K562 (cell line): ENCODE results near the gene MPP7. TPM values are rescaled to one million over a fixed set of nuclear protein-coding genes. Genes with fewer than 3 reads are reported as not detected.

ENCODE experiments used
- ATAC-seq: fragments of 200-7000 bp; cut with Tn5 transposase; 3 replicates; pipeline ENCODE4 v1.9.1; 2020; ENCODE audit warnings: moderate library complexity
- BruUV-seq: library from RNA; stranded (reverse); fragments of 400-500 nt; replicated peaks from 2 replicates; lab custom pipeline; 2021; lab: Mats Ljungman, UMichigan
- CTCF ChIA-PET: fragments of 300-600 bp; formaldehyde crosslinking; extraction: SDS; loops from one replicate; lab custom pipeline; 2021; ENCODE audit warnings: low intra/inter-chr PET ratio; lab: Yijun Ruan, JAX
- POLR2A ChIA-PET: fragments of 300-600, 350-650 bp; sonication (Branson Sonifier 250); formaldehyde crosslinking; extraction: SDS; loops from one replicate; lab custom pipeline; 2021; ENCODE audit warnings: antibody characterized with exemption, inconsistent platforms; lab: Yijun Ruan, JAX
- DNase-seq, 4 experiments: peaks; one replicate each; pipeline versions ENCODE4 v3.0.0 to v3.0.0-alpha.2; 2011 to 2018; ENCODE audit warnings: low spot score in 3 of 4, mixed read lengths in 3 of 4; ENCODE audit errors: extremely low read depth in 1 of 4
- FAIRE-seq: peaks from 2 replicates; lab custom pipeline; 2011; peaks lifted over from hg19 to GRCh38; lab: Jason Lieb, UNC
- H2AFZ ChIP-seq: 2 replicates; pipeline ENCODE4 v1.6.0; 2011; ENCODE audit warnings: low read depth, low read length, control low read depth, inconsistent platforms
- H3K27ac ChIP-seq: fragments of 200-600 bp; 3 replicates; pipeline ENCODE4 v1.8.0; 2011; ENCODE audit warnings: low read depth, mild to moderate bottlenecking, control low read depth, inconsistent platforms, low read length, moderate library complexity, mixed read lengths; ENCODE audit errors: extremely low read depth
- H3K27me3 ChIP-seq, 2 experiments: fragments of 300-600 bp in 1 of 2; 2 replicates in 1 of 2; 3 replicates in 1 of 2; pipeline versions ENCODE4 v1.6.0 to v1.8.0; 2011; ENCODE audit warnings: inconsistent platforms in 2 of 2, low read length in 2 of 2, mild to moderate bottlenecking in 1 of 2, mixed read lengths in 1 of 2, moderate library complexity in 1 of 2; ENCODE audit not compliant: control insufficient read depth in 2 of 2, insufficient read depth in 2 of 2
- H3K36me3 ChIP-seq: fragments of 300-600 bp; 3 replicates; pipeline ENCODE4 v1.8.0; 2011; ENCODE audit warnings: mild to moderate bottlenecking, low read length, inconsistent platforms; ENCODE audit not compliant: control insufficient read depth, insufficient read depth
- H3K4me1 ChIP-seq, 2 experiments: fragments of 200-600 bp in 1 of 2; replicated peaks in 1 of 2; 2 replicates in 1 of 2; 3 replicates in 1 of 2; pipeline versions ENCODE4 v1.5.1 to v1.8.0; 2011; ENCODE audit warnings: inconsistent platforms in 2 of 2, low read length in 2 of 2, mild to moderate bottlenecking in 1 of 2, mixed read lengths in 1 of 2, moderate library complexity in 1 of 2; ENCODE audit not compliant: control insufficient read depth in 2 of 2, insufficient read depth in 2 of 2
- H3K4me2 ChIP-seq: 2 replicates; pipeline ENCODE4 v1.6.1; 2011; ENCODE audit warnings: low read length, control low read depth, inconsistent platforms, mixed read lengths; ENCODE audit not compliant: insufficient read depth
- H3K4me3 ChIP-seq: fragments of 200-600 bp; sonication (generic), shearing (Covaris generic); 2 replicates; pipeline ENCODE4 v1.5.1; 2016; ENCODE audit warnings: control low read depth, inconsistent platforms
- H3K79me2 ChIP-seq: fragments of 200-600 bp; 3 replicates; pipeline ENCODE4 v1.8.0; 2011; ENCODE audit warnings: low read length, inconsistent platforms; ENCODE audit not compliant: control insufficient read depth, insufficient read depth
- H3K9ac ChIP-seq, 2 experiments: 2 replicates each; pipeline versions ENCODE4 v1.6.0 to v1.6.1; 2011; ENCODE audit warnings: low read depth in 2 of 2, low read length in 2 of 2, control low read depth in 1 of 2, inconsistent platforms in 1 of 2, mild to moderate bottlenecking in 1 of 2, mixed read lengths in 1 of 2; ENCODE audit not compliant: insufficient read depth in 1 of 2
- H3K9me1 ChIP-seq: one replicate; pipeline ENCODE4 v1.6.0; 2011; ENCODE audit warnings: inconsistent platforms, mild to moderate bottlenecking, low read length, moderate library complexity; ENCODE audit not compliant: control insufficient read depth, insufficient read depth
- H3K9me3 ChIP-seq: replicated peaks from 2 replicates; pipeline ENCODE4 v1.5.1; 2011; ENCODE audit warnings: low read depth, low read length, inconsistent platforms; ENCODE audit not compliant: control insufficient read depth, insufficient read depth
- H4K20me1 ChIP-seq: replicated peaks from 2 replicates; pipeline ENCODE4 v1.6.1; 2011; ENCODE audit warnings: low read length, inconsistent platforms, mixed read lengths; ENCODE audit not compliant: control insufficient read depth, insufficient read depth
- ARID2 ChIP-seq: fragments of 450-650 bp; IDR thresholded peaks from 2 replicates; pipeline ENCODE4 v1.6.1; 2017; ENCODE audit warnings: antibody characterized with exemption, mild to moderate bottlenecking
- CBX2 ChIP-seq: fragments of 200-600 bp; sonication (generic); IDR thresholded peaks from one replicate; pipeline ENCODE4 v1.6.1; 2012; ENCODE audit warnings: mild to moderate bottlenecking, low read length, inconsistent platforms; ENCODE audit not compliant: insufficient read depth, poor library complexity, severe bottlenecking
- MYC ChIP-seq, 2 experiments: fragments of 250-450 bp in 1 of 2; sonication (Bioruptor Pico) in 1 of 2; IDR thresholded peaks; 2 replicates each; pipeline versions ENCODE4 v1.5.1 to v1.6.1; 2012 to 2021; ENCODE audit warnings: low read depth in 2 of 2, borderline replicate concordance in 1 of 2, improper control_type of control experiment in 1 of 2, low read length in 1 of 2, mild to moderate bottlenecking in 1 of 2, moderate library complexity in 1 of 2
- PHF8 ChIP-seq: fragments of 200-600 bp; sonication (generic); IDR thresholded peaks from 2 replicates; pipeline ENCODE4 v1.6.1; 2012; ENCODE audit warnings: mixed run types, mild to moderate bottlenecking, inconsistent platforms, low read length, moderate library complexity, borderline replicate concordance
- RNF219 ChIP-seq: fragments of 250-450 bp; sonication (Bioruptor Pico); IDR thresholded peaks from 2 replicates; pipeline ENCODE4 v1.5.0; 2022; ENCODE audit warnings: mild to moderate bottlenecking
- ZBTB8A ChIP-seq: fragments of 450-650 bp; IDR thresholded peaks from 2 replicates; pipeline ENCODE4 v1.6.1; 2018; ENCODE audit warnings: mild to moderate bottlenecking, moderate library complexity; ENCODE audit not compliant: partially characterized antibody
- ZNF518B ChIP-seq: fragments of 250-450 bp; sonication (Bioruptor Pico); IDR thresholded peaks from 2 replicates; pipeline ENCODE4 v1.5.0; 2021; ENCODE audit warnings: mild to moderate bottlenecking, moderate library complexity
- WGBS: fragments of 100-300 bp; shearing (Covaris generic); methylation state at CpG from one replicate; pipeline ENCODE4 v1.1.6; 2016; ENCODE audit warnings: low coverage, mixed read lengths; ENCODE audit not compliant: insufficient coverage; ENCODE audit errors: missing lambda C conversion rate; 5-methylcytosine and 5-hydroxymethylcytosine counted together
- in situ Hi-C: fragments of 300-500 bp; cut with MboI; formaldehyde crosslinking; loops from 4 replicates; pipeline ENCODE4 v1.15.0; 2018; ENCODE audit warnings: inconsistent platforms, mixed read lengths
- intact Hi-C: fragments of 100-400 bp; cut with micrococcal nuclease; formaldehyde crosslinking; loops from 2 replicates; pipeline ENCODE4 v1.14.2; 2022
- polyA plus RNA-seq, 8 experiments: library from polyadenylated mRNA; depleted of rRNA in 4 of 8; stranded (reverse) in 5 of 8; unstranded in 3 of 8; fragments of >200 nt; fragmentation: Nextera tagmentation in 2 of 8; fragmentation: Illumina TruSeq in 1 of 8; extraction: Ambion mirVana in 2 of 8; extraction: Trizol in 1 of 8; gene quantifications; 2 replicates each; pipeline versions ENCODE4 v1.2.1 to v1.2.3, GENCODE V29; 2011 to 2014; ENCODE audit warnings: inconsistent platforms in 1 of 8, missing spikeins in 1 of 8
- total RNA-seq, 7 experiments: library from RNA; depleted of rRNA in 6 of 7; stranded (reverse); fragments of >200 nt in 6 of 7; fragmentation: Illumina TruSeq in 2 of 7; extraction: Trizol in 2 of 7; gene quantifications; 2 replicates each; pipeline versions ENCODE4 v1.2.1 to v1.2.3, GENCODE V29; 2011 to 2021; ENCODE audit warnings: low replicate concordance in 1 of 7

The MPP7 gene
- total and polyA plus RNA-seq, 9 of the 15 experiments (the other 6 are each of a cell fraction or from before 2014, with no cell fraction given), result 0.03 to 0.50 (median 0.23) TPM

GRCh38 chr10:28282336-28282735 lies 20.5 kb downstream of the MPP7 start:
- no TSS peak for BruUV-seq
- Histone ChIP-seq H3K9ac (no peak overlapping the region), H4K20me1 (no peaks in the 10 kb centered on the region), H3K9me3 (no peaks in the 10 kb centered on the region), H3K79me2 (no peaks in the 10 kb centered on the region), H3K36me3 (no peaks in the 10 kb centered on the region), H3K4me3 (no peak overlapping the region), H3K4me2 (no peak overlapping the region), H3K9me1 (no peaks in the 10 kb centered on the region), H3K27me3 (peaks cover 5 to 7% of the 10 kb centered on the region in 2 experiments; a peak in 2 of 5 replicates), H3K27ac (no peak overlapping the region), H2AFZ (no peak overlapping the region), H3K4me1 (no peaks in the 10 kb centered on the region)
- ChIA-PET CTCF (no interaction called here), POLR2A (interaction anchor here (0.5 to 0.9 kb wide), 3 partner anchors 8 to 1591 kb away, joined by 3 to 4 read pairs (median 3); no protein-coding TSS in a partner anchor)
- no peak for FAIRE-seq
- in situ Hi-C loops, result no loop called here
- WGBS, result 0% methylated on average over 5 of the region's 5 CpGs
- intact Hi-C loops, result no loop called here
- TF ChIP-seq ARID2 (no peak), RNF219 (no peak), ZBTB8A (no peak), MYC (IDR thresholded peaks at IDR 0.05; ENCODE audit: low read depth, low read length) (no peak), MYC (CRISPR knock-in tag; IDR thresholded peaks at IDR 0.05; ENCODE audit: borderline replicate concordance, low read depth) (no peak), PHF8 (no peak), CBX2 (no peak), ZNF518B (CRISPR knock-in tag) (no peak)
- ATAC-seq, result no peak
- no peak for DNase-seq
